ENCODE data around the gene SOCS2. TPM values are rescaled to one million over a fixed set of nuclear protein-coding genes. Genes with fewer than 3 reads are reported as not detected.
A peak's percentile ranks its signal among the peaks of the same experiment; 100 is the strongest.

The SOCS2 gene, protein sequence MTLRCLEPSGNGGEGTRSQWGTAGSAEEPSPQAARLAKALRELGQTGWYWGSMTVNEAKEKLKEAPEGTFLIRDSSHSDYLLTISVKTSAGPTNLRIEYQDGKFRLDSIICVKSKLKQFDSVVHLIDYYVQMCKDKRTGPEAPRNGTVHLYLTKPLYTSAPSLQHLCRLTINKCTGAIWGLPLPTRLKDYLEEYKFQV
- 10 to 100 TPM in 4 of 6 experiments, 1 to 10 TPM in 1, under 1 TPM in 1; 0.75 to 17.4 (median 12.7) TPM for total RNA-seq
- long read RNA-seq, partial matches to known transcripts, result 0 of 1 reads
- long read RNA-seq, other reads (novel, unspliced or antisense), result 1 of 1 reads

DNA sequence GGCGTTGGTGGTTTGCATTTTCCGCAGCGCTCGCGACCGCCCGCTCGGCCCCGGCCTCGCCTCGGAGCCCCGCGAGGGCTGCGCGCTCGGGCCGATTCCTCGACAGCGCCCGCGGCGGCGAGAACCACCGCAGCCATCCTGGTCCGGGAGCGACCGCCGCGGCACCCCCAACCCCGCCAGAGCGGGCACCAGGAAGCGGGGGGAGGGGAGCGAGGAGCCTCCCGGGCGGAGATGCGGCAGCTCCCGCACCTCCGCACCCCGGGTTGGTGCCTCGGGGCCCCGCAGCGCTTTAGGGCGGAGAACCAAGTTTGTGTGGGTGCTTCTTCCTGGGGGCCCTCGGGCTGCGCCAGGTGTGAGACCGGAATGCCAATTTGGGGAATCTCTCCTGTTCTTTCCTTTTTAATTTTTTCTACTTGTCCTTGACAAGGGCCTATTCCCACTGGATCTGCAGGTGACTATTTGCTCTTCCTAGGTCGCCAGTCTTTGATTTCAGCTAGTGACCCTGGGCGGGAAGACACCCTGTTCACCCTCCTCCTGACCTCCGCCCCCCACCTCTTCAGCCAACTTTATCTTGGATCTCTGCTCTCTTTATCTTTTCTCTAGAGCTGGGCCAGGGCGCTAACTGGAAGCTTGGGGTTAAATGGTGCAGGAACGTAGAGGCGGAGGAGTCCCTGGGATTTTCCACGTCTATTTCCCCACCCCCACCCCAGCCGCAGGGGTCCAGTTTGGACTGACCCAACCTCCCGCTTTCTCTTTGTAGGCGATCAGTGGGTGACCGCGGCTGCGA, at the start of gene SOCS2:
TSS of gene SOCS2 (plus strand) at position 751 of the 787 bp plus-strand sequence. CDS start 223 bp downstream, outside the sequence.
- DNase-seq (peak in 2 of 3 donors; percentile 60 to 62), ATAC-seq (peak in 3 of 4 donors; percentile 0 to 2 (median 0))
- 0% methylated on average over 34 of the region's 59 CpGs for WGBS (ENCODE audit: insufficient coverage, low coverage, low lambda C conversion rate, missing lambda C conversion rate)
- Histone ChIP-seq H3K9me3 (no peaks in the 10 kb centered on the region), H3K36me3 (peaks cover 0 to 13% (median 4%) of the 10 kb centered on the region in 4 donors), H3K27me3 (no peaks in the 10 kb centered on the region), H3K4me3 (peak within 1 kb of the TSS; percentile 72 to 94 (median 90)), H3K4me1 (peaks cover 0 to 21% (median 4%) of the 10 kb centered on the region in 4 donors), H3K27ac (peak within 1 kb of the TSS; percentile 93 to 96 (median 95))
- TF ChIP-seq CTCF (IDR thresholded peaks at IDR 0.05) (no peak), POLR2A (IDR thresholded peaks at IDR 0.05) (no peak)
- intact Hi-C loops (cut with DNase I), result loop anchor here (5.0 to 10.0 kb wide), 2 partner anchors 103 to 105 kb away; partner anchors contain the start of gene CRADD (in 2 of the 2)

DNA sequence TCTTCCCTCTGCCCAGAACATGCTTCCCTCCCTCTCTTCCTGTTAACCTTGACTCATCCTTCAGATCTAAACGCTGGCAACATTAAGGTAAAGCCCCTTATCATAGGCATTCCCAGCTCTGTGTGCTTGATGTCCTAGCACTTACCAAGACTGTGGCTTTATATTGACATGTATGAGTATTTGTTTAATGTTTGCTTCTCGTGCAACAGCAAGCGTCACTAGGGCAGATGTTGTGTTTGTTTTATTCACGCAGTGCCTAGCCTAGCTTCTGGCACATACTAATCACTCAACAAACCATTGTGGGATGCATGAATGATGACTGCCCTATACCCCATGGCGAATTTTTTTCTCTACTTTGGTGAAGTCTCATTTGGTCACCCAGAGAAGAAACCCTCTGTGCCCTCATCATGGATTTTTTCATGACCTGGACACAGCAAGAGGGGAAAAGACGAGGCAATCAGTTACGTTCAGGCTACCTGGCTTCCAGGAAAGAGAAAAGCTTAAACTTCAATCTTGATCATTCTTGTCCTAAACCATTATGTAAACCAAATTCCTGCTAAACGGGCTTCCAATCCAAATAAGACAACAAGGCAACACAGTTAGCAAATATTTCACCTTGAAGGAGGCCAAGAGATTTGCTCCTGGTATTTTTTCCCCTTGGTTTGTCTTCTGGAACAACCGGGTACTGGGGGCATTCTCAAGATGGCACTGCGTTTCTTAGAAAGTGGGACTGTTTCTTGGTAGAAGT, 47.9 kb upstream of the SOCS2 start:
- no peak overlapping the region for H3K4me3 ChIP-seq
- H3K27ac ChIP-seq, result no peak overlapping the region
- TF ChIP-seq CTCF (IDR thresholded peaks at IDR 0.05) (no peak), POLR2A (IDR thresholded peaks at IDR 0.05) (no peak)
- no peaks in the 10 kb centered on the region for H3K36me3 ChIP-seq
- no peaks in the 10 kb centered on the region for H3K9me3 ChIP-seq
- intact Hi-C loops (cut with DNase I), result no loop called here
- H3K4me1 ChIP-seq, result peaks cover 0 to 5% (median 0%) of the 10 kb centered on the region in 4 donors
- ATAC-seq (peak; percentile 65 to 78 (median 71)), DNase-seq (no peak)
- H3K27me3 ChIP-seq, result no peaks in the 10 kb centered on the region
- 42% methylated on average over 10 of the region's 10 CpGs for WGBS (ENCODE audit: insufficient coverage, low coverage, low lambda C conversion rate, missing lambda C conversion rate)

DNA sequence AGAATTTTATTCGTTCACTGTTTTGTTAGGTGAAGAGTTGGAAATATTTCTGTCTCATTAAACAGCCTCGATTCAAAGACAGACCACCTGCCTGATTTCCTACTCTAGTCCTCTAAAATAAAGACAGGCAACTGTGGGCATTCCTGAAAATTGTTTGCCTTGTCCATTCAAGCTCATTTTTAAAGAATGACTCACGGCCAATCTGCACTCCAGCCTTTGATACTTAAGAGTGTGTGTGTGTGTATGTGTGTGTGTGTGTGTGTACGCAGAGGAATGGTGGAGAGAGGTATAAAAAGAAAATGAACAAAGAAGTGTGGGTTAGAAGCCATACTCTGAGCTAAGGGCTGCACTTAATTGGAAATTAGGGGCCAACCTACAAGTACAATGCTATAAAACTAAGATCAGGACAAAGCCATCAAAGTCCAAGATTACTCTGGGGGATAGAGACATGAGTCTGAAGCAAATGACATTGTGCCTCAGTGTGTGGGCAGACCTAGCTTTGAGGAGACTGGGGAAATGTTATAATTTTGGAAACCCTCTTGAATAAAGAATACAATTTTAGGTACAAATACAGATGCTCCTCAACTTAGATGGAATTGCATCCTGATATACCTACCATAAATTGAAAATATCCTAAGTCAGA, 45.6 kb upstream of the SOCS2 start:
- Histone ChIP-seq H3K36me3 (no peaks in the 10 kb centered on the region), H3K27ac (no peak overlapping the region), H3K27me3 (no peaks in the 10 kb centered on the region), H3K4me1 (peaks cover 0 to 5% (median 0%) of the 10 kb centered on the region in 4 donors), H3K4me3 (no peak overlapping the region), H3K9me3 (no peaks in the 10 kb centered on the region)
- TF ChIP-seq CTCF (IDR thresholded peaks at IDR 0.05) (no peak), POLR2A (IDR thresholded peaks at IDR 0.05) (no peak)
- ATAC-seq (peak in 1 of 4 donors; percentile 27), DNase-seq (no peak)
- intact Hi-C loops (cut with DNase I), result no loop called here
- WGBS (ENCODE audit: insufficient coverage, low coverage, low lambda C conversion rate, missing lambda C conversion rate), result 64% methylated on average over 4 of the region's 4 CpGs

- 35% methylated on average over 5 of the region's 5 CpGs for WGBS (ENCODE audit: insufficient coverage, low coverage, low lambda C conversion rate, missing lambda C conversion rate)
- H3K27ac ChIP-seq, result no peak overlapping the region
- no peaks in the 10 kb centered on the region for H3K9me3 ChIP-seq
- H3K4me3 ChIP-seq, result no peak overlapping the region
- H3K27me3 ChIP-seq, result no peaks in the 10 kb centered on the region
- H3K36me3 ChIP-seq, result no peaks in the 10 kb centered on the region
- DNase-seq (no peak), ATAC-seq (peak in 1 of 4 donors; percentile 51)
- no peaks in the 10 kb centered on the region for H3K4me1 ChIP-seq
- intact Hi-C loops (cut with DNase I), result no loop called here
- TF ChIP-seq CTCF (IDR thresholded peaks at IDR 0.05) (no peak), POLR2A (IDR thresholded peaks at IDR 0.05) (no peak)
Observed at GRCh38 chr12:93530358-93530757, 42.1 kb upstream of the SOCS2 start.

Measured in right lobe of liver (tissue), 6 donors.